Chondrocyte (in vitro differentiated cells): ENCODE data around the gene TRMT1. TPM values are rescaled to one million over a fixed set of nuclear protein-coding genes. Genes with fewer than 3 reads are reported as not detected.
A peak's percentile ranks its signal among the peaks of the same experiment; 100 is the strongest.

Source experiments
- DNase-seq: peaks from one replicate; pipeline ENCODE4 v3.0.0; 2021; ENCODE audit warnings: mixed read lengths, low spot score
- H3K27ac Mint-ChIP-seq: one replicate; pipeline ENCODE4 v1.8.0; 2021; ENCODE audit warnings: mild to moderate bottlenecking, moderate library complexity, mixed read lengths; ENCODE audit not compliant: unreplicated experiment
- H3K27me3 Mint-ChIP-seq: 2 replicates; pipeline ENCODE4 v1.8.0; 2021; ENCODE audit warnings: low read depth, mixed read lengths
- H3K36me3 Mint-ChIP-seq: 2 replicates; pipeline ENCODE4 v1.8.0; 2021; ENCODE audit warnings: low read depth, mixed read lengths
- H3K4me1 Mint-ChIP-seq: 2 replicates; pipeline ENCODE4 v1.8.0; 2021; ENCODE audit warnings: low read depth, mild to moderate bottlenecking, mixed read lengths
- H3K4me3 Mint-ChIP-seq: one replicate; pipeline ENCODE4 v1.8.0; 2021; ENCODE audit warnings: mild to moderate bottlenecking, moderate library complexity, mixed read lengths; ENCODE audit not compliant: unreplicated experiment
- H3K9me3 Mint-ChIP-seq: 2 replicates; pipeline ENCODE4 v1.8.0; 2021; ENCODE audit warnings: low read depth, mixed read lengths
- CTCF ChIP-seq: fragments of 200-600 bp; sonication (generic); IDR thresholded peaks from 2 replicates; pipeline ENCODE4 v1.5.0; 2021; ENCODE audit warnings: antibody characterized with exemption, mild to moderate bottlenecking, moderate library complexity
- total RNA-seq: library from RNA; stranded (reverse); gene quantifications from 3 replicates; pipeline ENCODE4 v1.2.1, GENCODE V29; 2021

The TRMT1 gene
- total RNA-seq, 1 donor from 2014 or later = 25.4 TPM

- Mint-ChIP-seq H3K9me3 (no peaks in the 10 kb centered on the region), H3K4me1 (peaks cover 7% of the 10 kb centered on the region), H3K36me3 (peaks cover 9% of the 10 kb centered on the region), H3K4me3 (no peak overlapping the region), H3K27me3 (no peaks in the 10 kb centered on the region), H3K27ac (peak overlapping the region; percentile 41)
- DNase-seq = no peak
- no peak for TF ChIP-seq CTCF
Measured at GRCh38 chr19:13134626-13135025, 18.1 kb upstream of the TRMT1 start.

GRCh38 chr19:13133241-13133870 is 16.8 kb upstream of the TRMT1 start:
- H3K27ac Mint-ChIP-seq = no peak overlapping the region
- no peak overlapping the region for H3K4me3 Mint-ChIP-seq
- TF ChIP-seq CTCF = no peak
- peaks cover 6% of the 10 kb centered on the region for H3K4me1 Mint-ChIP-seq
- H3K9me3 Mint-ChIP-seq = no peaks in the 10 kb centered on the region
- peaks cover 9% of the 10 kb centered on the region for H3K36me3 Mint-ChIP-seq
- H3K27me3 Mint-ChIP-seq = no peaks in the 10 kb centered on the region
- DNase-seq = no peak

GRCh38 chr19:13132471-13133180 is 16.1 kb upstream of the TRMT1 start:
- Mint-ChIP-seq H3K9me3 (no peaks in the 10 kb centered on the region), H3K27me3 (no peaks in the 10 kb centered on the region), H3K36me3 (peaks cover 8% of the 10 kb centered on the region), H3K27ac (peak overlapping the region; percentile 66), H3K4me1 (peaks cover 6% of the 10 kb centered on the region), H3K4me3 (no peak overlapping the region)
- DNase-seq = no peak
- TF ChIP-seq CTCF = no peak

- TF ChIP-seq CTCF = no peak
Measured at GRCh38 chr19:13130886-13131490, 14.4 kb upstream of the TRMT1 start.

GRCh38 chr19:13129384-13129783 is 12.8 kb upstream of the TRMT1 start:
- Mint-ChIP-seq H3K9me3 (no peaks in the 10 kb centered on the region), H3K4me1 (peaks cover 3% of the 10 kb centered on the region), H3K27me3 (no peaks in the 10 kb centered on the region), H3K36me3 (peaks cover 2% of the 10 kb centered on the region), H3K27ac (no peak overlapping the region), H3K4me3 (no peak overlapping the region)
- no peak for DNase-seq
- no peak for TF ChIP-seq CTCF

More at GRCh38 chr19:13130886-13131490, 14.4 kb upstream of the TRMT1 start:
- Mint-ChIP-seq H3K27me3 (no peaks in the 10 kb centered on the region), H3K36me3 (peaks cover 2% of the 10 kb centered on the region), H3K4me1 (peaks cover 6% of the 10 kb centered on the region), H3K27ac (no peak overlapping the region), H3K9me3 (no peaks in the 10 kb centered on the region), H3K4me3 (no peak overlapping the region)
- DNase-seq = no peak
